ENCODE data around the gene CHST8.

GRCh38 chr19:33724021-33724720, 102.4 kb downstream of the CHST8 start:
- TF ChIP-seq CTCF (IDR thresholded peaks at IDR 0.05; ENCODE audit: low read length) = no peak
- TF ChIP-seq EZH2 (optimal IDR thresholded peaks at IDR 0.05; ENCODE audit: low read depth, low read length) = no peak
- TF ChIP-seq EZH2phosphoT487 (IDR thresholded peaks at IDR 0.05; ENCODE audit: low read length) = no peak
